WI38 (cell line): ENCODE results near the gene ABHD14A.
A peak's percentile ranks its signal among the peaks of the same experiment; 100 is the strongest.

Experiments
- H3K4me3 ChIP-seq: 2 replicates; pipeline ENCODE4 v1.5.1; 2011; ENCODE audit warnings: low read depth, mild to moderate bottlenecking, control low read depth, low read length
- TF ChIP-seq, protein P1 (sequence below): IDR thresholded peaks from 2 replicates; pipeline ENCODE4 v1.5.1; 2012; ENCODE audit warnings: low read depth, mild to moderate bottlenecking, control low read depth, low read length

ABHD14A gene

DNA sequence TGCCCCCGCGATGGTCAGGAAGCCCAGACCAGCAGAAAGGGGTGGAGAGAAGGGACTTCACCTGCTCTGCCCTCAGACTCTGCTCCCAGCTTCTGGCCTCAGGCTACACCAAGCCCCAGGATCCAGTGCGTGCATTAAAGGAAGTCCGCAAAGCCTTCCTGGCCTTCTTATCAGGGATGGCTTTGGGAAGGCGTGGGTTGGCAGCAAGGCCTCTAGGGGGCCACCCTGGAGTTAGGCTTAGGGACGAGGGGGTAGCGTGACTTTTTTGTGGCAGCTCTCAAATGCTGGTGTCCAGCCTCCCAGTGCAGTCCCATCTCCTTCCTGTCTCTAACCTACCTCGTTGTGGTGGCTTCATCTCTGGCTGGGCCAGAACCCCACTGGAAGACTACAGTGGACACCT, 39.7 kb downstream of the ABHD14A start:
- H3K4me3 ChIP-seq, result no peak overlapping the region
- TF ChIP-seq, protein P1, sequence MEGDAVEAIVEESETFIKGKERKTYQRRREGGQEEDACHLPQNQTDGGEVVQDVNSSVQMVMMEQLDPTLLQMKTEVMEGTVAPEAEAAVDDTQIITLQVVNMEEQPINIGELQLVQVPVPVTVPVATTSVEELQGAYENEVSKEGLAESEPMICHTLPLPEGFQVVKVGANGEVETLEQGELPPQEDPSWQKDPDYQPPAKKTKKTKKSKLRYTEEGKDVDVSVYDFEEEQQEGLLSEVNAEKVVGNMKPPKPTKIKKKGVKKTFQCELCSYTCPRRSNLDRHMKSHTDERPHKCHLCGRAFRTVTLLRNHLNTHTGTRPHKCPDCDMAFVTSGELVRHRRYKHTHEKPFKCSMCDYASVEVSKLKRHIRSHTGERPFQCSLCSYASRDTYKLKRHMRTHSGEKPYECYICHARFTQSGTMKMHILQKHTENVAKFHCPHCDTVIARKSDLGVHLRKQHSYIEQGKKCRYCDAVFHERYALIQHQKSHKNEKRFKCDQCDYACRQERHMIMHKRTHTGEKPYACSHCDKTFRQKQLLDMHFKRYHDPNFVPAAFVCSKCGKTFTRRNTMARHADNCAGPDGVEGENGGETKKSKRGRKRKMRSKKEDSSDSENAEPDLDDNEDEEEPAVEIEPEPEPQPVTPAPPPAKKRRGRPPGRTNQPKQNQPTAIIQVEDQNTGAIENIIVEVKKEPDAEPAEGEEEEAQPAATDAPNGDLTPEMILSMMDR, result peak; percentile 28

GRCh38 chr3:52015438-52016228, 40.8 kb downstream of the ABHD14A start:
- TF ChIP-seq, protein P1, result no peak
- H3K4me3 ChIP-seq, result no peak overlapping the region

DNA sequence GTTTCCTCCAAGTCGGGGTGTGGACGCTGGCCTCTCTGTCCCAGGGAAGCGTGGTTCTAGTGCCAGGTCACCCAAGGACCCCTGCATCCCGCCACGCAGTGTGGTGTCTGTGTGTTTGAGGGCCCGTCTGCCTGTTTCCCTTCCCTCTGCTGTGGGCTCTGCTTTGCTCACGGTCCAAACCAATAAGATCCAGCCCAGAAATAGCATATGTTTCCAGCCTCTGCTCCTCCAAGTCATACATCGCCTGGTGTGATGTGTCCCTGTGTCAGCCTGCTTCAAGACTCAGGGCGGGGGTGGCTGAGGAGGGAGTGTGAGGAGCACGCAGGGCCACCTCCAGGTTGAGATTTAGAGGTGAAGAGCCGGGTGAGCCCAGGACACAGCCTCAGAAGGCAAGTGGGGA, 42.7 kb downstream of the ABHD14A start:
- TF ChIP-seq, protein P1, result no peak

GRCh38 chr3:52018319-52019000, 43.6 kb downstream of the ABHD14A start:
- H3K4me3 ChIP-seq, result no peak overlapping the region
- TF ChIP-seq, protein P1, result no peak

More for the DNA sequence above, 42.7 kb downstream of the ABHD14A start:
- H3K4me3 ChIP-seq, result no peak overlapping the region

DNA sequence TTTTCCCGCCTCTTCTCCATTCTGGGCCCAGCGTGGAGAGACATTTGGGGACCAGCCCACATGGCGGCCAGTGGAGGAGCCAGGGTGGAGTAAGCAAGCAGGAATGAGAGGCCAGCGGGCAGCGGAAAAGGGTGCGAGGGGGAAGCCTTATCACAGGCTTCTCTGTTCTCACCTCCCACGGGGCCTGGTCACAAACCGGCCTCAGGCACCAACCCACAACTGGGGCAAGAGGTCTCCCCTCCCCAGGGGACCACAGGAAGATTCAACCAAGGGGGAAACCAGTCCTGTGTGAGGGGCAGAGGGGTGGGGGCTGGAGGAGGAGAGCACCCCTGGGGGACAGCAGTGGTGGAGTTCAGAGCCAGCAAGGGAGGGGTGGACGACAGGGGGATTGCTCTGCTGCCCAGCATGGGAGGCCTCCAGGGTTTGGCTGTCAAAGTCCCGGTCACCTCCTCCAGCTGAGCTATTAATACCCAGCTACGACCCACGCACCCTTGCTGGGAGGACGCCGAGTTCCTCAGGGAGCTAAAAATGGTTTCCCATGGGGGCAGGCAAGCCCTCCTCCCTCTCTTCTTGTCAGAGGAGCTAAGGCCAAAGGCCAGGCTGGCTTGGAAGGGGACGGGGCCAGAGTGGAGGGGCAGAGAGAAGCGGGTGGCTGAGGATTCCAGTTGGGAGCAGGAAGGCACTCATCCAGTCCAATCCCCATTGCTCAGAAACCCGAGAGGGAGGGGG, 44.7 kb downstream of the ABHD14A start:
- TF ChIP-seq, protein P1, result no peak
- no peak overlapping the region for H3K4me3 ChIP-seq

DNA sequence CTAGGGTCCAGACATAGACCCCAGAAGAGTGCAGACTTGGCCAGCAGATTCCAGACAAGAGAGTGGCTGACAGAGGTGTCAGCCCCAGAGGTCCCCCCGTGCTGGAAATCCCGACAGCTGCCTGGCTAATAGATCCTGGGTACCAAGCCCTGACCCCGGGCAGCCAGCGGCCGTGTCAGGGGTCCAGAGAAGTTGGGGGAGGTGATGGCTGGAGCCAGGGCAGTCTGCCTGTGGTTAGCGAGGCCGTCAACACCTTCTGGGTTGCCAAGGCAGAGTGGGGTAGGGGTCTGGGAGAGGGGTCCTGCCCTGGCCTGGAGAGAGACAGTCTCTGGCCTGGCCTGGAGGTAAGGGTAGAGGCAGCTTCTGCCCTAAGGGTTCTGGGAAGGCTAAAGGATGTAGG, 45.9 kb downstream of the ABHD14A start:
- TF ChIP-seq, protein P1, result no peak
- H3K4me3 ChIP-seq, result no peak overlapping the region
